ENCODE measurements around the gene TNFAIP1.

The TNFAIP1 gene

GRCh38 chr17:28345419-28346198, 10.0 kb downstream of the TNFAIP1 start:
- DNase-seq (ENCODE audit: low read depth): no peak

- DNase-seq (ENCODE audit: low read depth): no peak
These were observed 10.6 kb downstream of the TNFAIP1 start for GRCh38 chr17:28346199-28346580.

GRCh38 chr17:28346746-28347246, 11.2 kb downstream of the TNFAIP1 start:
- DNase-seq (ENCODE audit: low read depth): peak; percentile 82

- DNase-seq (ENCODE audit: low read depth): peak; percentile 88
These were observed 11.8 kb downstream of the TNFAIP1 start for GRCh38 chr17:28347261-28347891.

GRCh38 chr17:28348979-28349378, 13.4 kb downstream of the TNFAIP1 start:
- no peak for DNase-seq (ENCODE audit: low read depth)

GRCh38 chr17:28350271-28350670, 14.7 kb downstream of the TNFAIP1 start:
- DNase-seq (ENCODE audit: low read depth): no peak

GRCh38 chr17:28357061-28357900, 21.7 kb downstream of the TNFAIP1 start, which contains the start of gene POLDIP2:
Gene POLDIP2 (minus strand): TSS chr17:28357527. CDS start chr17:28357448, 79 bp downstream.
- DNase-seq (ENCODE audit: low read depth): peak; percentile 95

GRCh38 chr17:28357901-28358197, 22.3 kb downstream of the TNFAIP1 start:
- DNase-seq (ENCODE audit: low read depth): no peak

GRCh38 chr17:28363186-28363585, 27.6 kb downstream of the TNFAIP1 start:
- no peak for DNase-seq (ENCODE audit: low read depth)

GRCh38 chr17:28363776-28364650, 28.5 kb downstream of the TNFAIP1 start:
- no peak for DNase-seq (ENCODE audit: low read depth)

GRCh38 chr17:28364665-28365363, 29.3 kb downstream of the TNFAIP1 start, which contains the start of gene SEBOX:
Gene SEBOX (minus strand): TSS chr17:28365199. CDS start chr17:28365151, 48 bp downstream.
- no peak for DNase-seq (ENCODE audit: low read depth)

GRCh38 chr17:28365487-28365886, 29.9 kb downstream of the TNFAIP1 start:
- no peak for DNase-seq (ENCODE audit: low read depth)

- no peak for DNase-seq (ENCODE audit: low read depth)
These were observed 31.0 kb downstream of the TNFAIP1 start for GRCh38 chr17:28366605-28367004.

- no peak for DNase-seq (ENCODE audit: low read depth)
These were observed 32.2 kb downstream of the TNFAIP1 start for GRCh38 chr17:28367641-28368305.

GRCh38 chr17:28368306-28368831, 32.8 kb downstream of the TNFAIP1 start:
- DNase-seq (ENCODE audit: low read depth): no peak

GRCh38 chr17:28368915-28369683, 33.5 kb downstream of the TNFAIP1 start:
- DNase-seq (ENCODE audit: low read depth): no peak

GRCh38 chr17:28369684-28370034, 34.1 kb downstream of the TNFAIP1 start:
- no peak for DNase-seq (ENCODE audit: low read depth)

GRCh38 chr17:28370035-28370743, 34.6 kb downstream of the TNFAIP1 start, which contains the start of gene VTN:
Gene VTN (minus strand): TSS chr17:28370307. CDS start chr17:28370203, 104 bp downstream.
- peak; percentile 61 for DNase-seq (ENCODE audit: low read depth)

- DNase-seq (ENCODE audit: low read depth): no peak
These were observed 35.2 kb downstream of the TNFAIP1 start for GRCh38 chr17:28370744-28371103.
